ENCODE data around the gene KCTD5.

The KCTD5 gene

GRCh38 chr16:2748757-2749455 lies 66.6 kb downstream of the KCTD5 start:
- DNase-seq (ENCODE audit: low read depth), result no peak
- H3K4me3 ChIP-seq (replicated peaks; ENCODE audit: low read depth, low read length), result no peak overlapping the region
- TF ChIP-seq, protein P1, sequence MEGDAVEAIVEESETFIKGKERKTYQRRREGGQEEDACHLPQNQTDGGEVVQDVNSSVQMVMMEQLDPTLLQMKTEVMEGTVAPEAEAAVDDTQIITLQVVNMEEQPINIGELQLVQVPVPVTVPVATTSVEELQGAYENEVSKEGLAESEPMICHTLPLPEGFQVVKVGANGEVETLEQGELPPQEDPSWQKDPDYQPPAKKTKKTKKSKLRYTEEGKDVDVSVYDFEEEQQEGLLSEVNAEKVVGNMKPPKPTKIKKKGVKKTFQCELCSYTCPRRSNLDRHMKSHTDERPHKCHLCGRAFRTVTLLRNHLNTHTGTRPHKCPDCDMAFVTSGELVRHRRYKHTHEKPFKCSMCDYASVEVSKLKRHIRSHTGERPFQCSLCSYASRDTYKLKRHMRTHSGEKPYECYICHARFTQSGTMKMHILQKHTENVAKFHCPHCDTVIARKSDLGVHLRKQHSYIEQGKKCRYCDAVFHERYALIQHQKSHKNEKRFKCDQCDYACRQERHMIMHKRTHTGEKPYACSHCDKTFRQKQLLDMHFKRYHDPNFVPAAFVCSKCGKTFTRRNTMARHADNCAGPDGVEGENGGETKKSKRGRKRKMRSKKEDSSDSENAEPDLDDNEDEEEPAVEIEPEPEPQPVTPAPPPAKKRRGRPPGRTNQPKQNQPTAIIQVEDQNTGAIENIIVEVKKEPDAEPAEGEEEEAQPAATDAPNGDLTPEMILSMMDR (IDR thresholded peaks at IDR 0.05; ENCODE audit: low read length, missing control alignments), result no peak

GRCh38 chr16:2749476-2749875 lies 67.2 kb downstream of the KCTD5 start:
- TF ChIP-seq, protein P1 (IDR thresholded peaks at IDR 0.05; ENCODE audit: low read length, missing control alignments), result no peak
- no peak overlapping the region for H3K4me3 ChIP-seq (replicated peaks; ENCODE audit: low read depth, low read length)
- no peak for DNase-seq (ENCODE audit: low read depth)

DNA sequence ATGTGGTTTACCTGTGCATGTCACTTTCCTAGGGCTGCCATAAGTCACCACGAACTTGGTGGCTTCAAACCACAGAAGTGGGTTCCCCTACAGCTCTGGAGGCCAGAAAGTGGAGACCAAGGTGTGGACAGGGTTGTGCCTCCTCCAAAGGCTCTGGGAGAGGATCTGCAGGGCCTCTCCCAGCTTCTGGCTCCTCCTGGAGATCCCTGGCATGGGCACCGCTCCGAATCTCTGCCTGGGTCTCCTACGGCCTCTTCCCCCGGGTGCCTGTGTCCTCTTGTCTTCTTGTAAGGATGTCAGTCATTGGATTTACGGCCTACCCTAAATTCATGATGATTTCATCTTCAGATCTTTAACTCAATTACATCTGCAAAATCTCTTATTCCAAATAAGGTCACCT lies 67.6 kb downstream of the KCTD5 start:
- no peak overlapping the region for H3K4me3 ChIP-seq (replicated peaks; ENCODE audit: low read depth, low read length)
- DNase-seq (ENCODE audit: low read depth), result no peak
- TF ChIP-seq, protein P1 (IDR thresholded peaks at IDR 0.05; ENCODE audit: low read length, missing control alignments), result no peak

GRCh38 chr16:2751577-2752034 lies 69.3 kb downstream of the KCTD5 start:
- peak overlapping the region; percentile 94 for H3K4me3 ChIP-seq (replicated peaks; ENCODE audit: low read depth, low read length)
- peak; percentile 13 for DNase-seq (ENCODE audit: low read depth)
- TF ChIP-seq, protein P1 (IDR thresholded peaks at IDR 0.05; ENCODE audit: low read length, missing control alignments), result no peak

DNA sequence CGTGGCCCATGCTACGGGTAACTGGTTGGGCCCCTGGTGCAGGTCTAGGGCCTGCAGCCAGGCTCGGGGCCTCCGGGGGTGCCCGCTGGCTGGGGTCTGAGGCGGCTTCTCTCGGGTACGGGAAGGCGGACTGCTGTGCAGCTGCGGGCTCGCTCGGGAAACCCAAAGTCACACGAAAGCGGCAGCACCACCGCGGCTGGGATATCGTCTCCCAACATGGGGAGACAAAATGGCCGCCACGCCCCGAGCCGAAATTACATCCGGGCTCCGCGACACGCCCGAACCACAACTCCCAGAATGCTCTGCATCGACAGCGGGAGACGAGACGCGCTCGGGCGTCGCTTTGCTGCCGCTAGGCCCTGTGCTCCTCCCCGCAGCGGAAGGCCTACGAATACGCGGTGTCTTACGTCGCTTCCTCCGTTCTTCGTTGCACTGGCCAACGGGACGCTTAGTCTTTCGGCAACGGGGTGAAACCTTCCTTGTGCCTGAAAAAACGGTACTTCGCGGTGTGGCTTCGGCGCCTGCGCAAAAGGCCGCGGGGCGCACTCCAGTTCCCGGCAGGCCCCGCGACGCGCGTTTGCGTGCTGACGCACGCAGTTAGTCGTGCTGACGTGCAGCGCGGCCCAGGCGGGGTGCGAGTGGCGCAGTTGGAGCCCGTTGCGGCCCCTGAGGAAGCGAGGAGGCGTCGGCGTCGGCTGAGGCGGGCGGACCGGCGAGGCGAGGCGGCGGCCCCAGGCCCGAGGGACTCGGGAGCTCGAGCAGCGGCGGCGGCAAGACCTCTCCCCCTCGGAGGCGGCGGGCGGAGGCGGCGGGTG lies 69.9 kb downstream of the KCTD5 start, which contains the start of gene SRRM2:
TSS of gene SRRM2 (plus strand) at position 604 of the 815 bp plus-strand sequence. CDS start 3,727 bp downstream, outside the sequence.
- peak; percentile 97 for DNase-seq (ENCODE audit: low read depth)
- H3K4me3 ChIP-seq (replicated peaks; ENCODE audit: low read depth, low read length), result peak within 1 kb of the TSS; percentile 94
- TF ChIP-seq, protein P1 (IDR thresholded peaks at IDR 0.05; ENCODE audit: low read length, missing control alignments), result no peak

- H3K4me3 ChIP-seq (replicated peaks; ENCODE audit: low read depth, low read length), result peak overlapping the region; percentile 94
- peak; percentile 82 for DNase-seq (ENCODE audit: low read depth)
- TF ChIP-seq, protein P1 (IDR thresholded peaks at IDR 0.05; ENCODE audit: low read length, missing control alignments), result no peak
Observed at GRCh38 chr16:2752850-2753732, 70.8 kb downstream of the KCTD5 start.

All from fibroblast of pulmonary artery (primary cell).